A673 (cell line): ENCODE data around the gene PTPN14. TPM values are rescaled to one million over a fixed set of nuclear protein-coding genes. Genes with fewer than 3 reads are reported as not detected.

Source experiments
- BruUV-seq: library from RNA; stranded (reverse); fragments of 400-500 nt; replicated peaks from 2 replicates; lab custom pipeline; 2021; lab: Mats Ljungman, UMichigan
- CTCF ChIA-PET: fragments of 300-600 bp; sonication (Branson Sonifier 250); formaldehyde crosslinking; loops from one replicate; lab custom pipeline; 2022; ENCODE audit warnings: antibody characterized with exemption; lab: Charles Lee
- POLR2A ChIA-PET: fragments of 300-600 bp; sonication (Branson Sonifier 250); formaldehyde crosslinking; loops from one replicate; lab custom pipeline; 2022; ENCODE audit warnings: antibody characterized with exemption; ENCODE audit not compliant: low non-redundant PET; lab: Charles Lee
- DNase-seq: peaks from one replicate; pipeline ENCODE4 v3.0.0-alpha.2; 2015; ENCODE audit warnings: low spot score
- H3K27ac ChIP-seq: fragments of 200-600 bp; sonication (generic); 2 replicates; pipeline ENCODE4 v1.5.1; 2016; ENCODE audit warnings: mixed run types, low read depth, mild to moderate bottlenecking, mixed read lengths, antibody characterized with exemption, low read length; ENCODE audit not compliant: poor library complexity, severe bottlenecking
- H3K27me3 ChIP-seq: fragments of 200-600 bp; sonication (generic); replicated peaks from 2 replicates; pipeline ENCODE4 v1.6.1; 2017; ENCODE audit warnings: mixed run types, low read depth, mild to moderate bottlenecking, mixed read lengths, antibody characterized with exemption, low read length; ENCODE audit not compliant: insufficient read depth, poor library complexity
- H3K36me3 ChIP-seq: fragments of 200-600 bp; sonication (generic); 2 replicates; pipeline ENCODE4 v1.6.1; 2016; ENCODE audit warnings: mixed run types, mild to moderate bottlenecking, mixed read lengths, antibody characterized with exemption, low read length; ENCODE audit not compliant: insufficient read depth, poor library complexity, severe bottlenecking
- H3K4me1 ChIP-seq: fragments of 200-600 bp; sonication (generic); 2 replicates; pipeline ENCODE4 v1.6.1; 2017; ENCODE audit warnings: mixed run types, mild to moderate bottlenecking, mixed read lengths, antibody characterized with exemption, low read length; ENCODE audit not compliant: insufficient read depth, poor library complexity, severe bottlenecking
- H3K4me3 ChIP-seq: fragments of 200-600 bp; sonication (generic); 2 replicates; pipeline ENCODE4 v1.5.1; 2016; ENCODE audit warnings: low read depth, mixed run types, mild to moderate bottlenecking, mixed read lengths, low read length; ENCODE audit not compliant: poor library complexity, severe bottlenecking
- H3K9me3 ChIP-seq: fragments of 200-600 bp; sonication (generic); 2 replicates; pipeline ENCODE4 v1.6.1; 2016; ENCODE audit warnings: mixed run types, low read depth, mild to moderate bottlenecking, mixed read lengths, antibody characterized with exemption, low read length; ENCODE audit not compliant: poor library complexity, severe bottlenecking
- EZH2 ChIP-seq: fragments of 200-600 bp; sonication (generic); IDR thresholded peaks from 2 replicates; pipeline ENCODE4 v1.6.1; 2017; ENCODE audit warnings: borderline replicate concordance, low read depth, mild to moderate bottlenecking, mixed read lengths, antibody characterized with exemption, low read length; ENCODE audit not compliant: poor library complexity, severe bottlenecking
- intact Hi-C: fragments of 100-400 bp; cut with micrococcal nuclease; formaldehyde crosslinking; loops from one replicate; pipeline ENCODE4 v1.10.0; 2022; ENCODE audit not compliant: unreplicated experiment
- total RNA-seq: library from RNA; stranded (reverse); gene quantifications from 2 replicates; pipeline ENCODE4 v1.2.3, GENCODE V29; 2021
- TF ChIP-seq, protein P1 (sequence below): fragments of 300-800, 200-600 bp; sonication (generic); conservative IDR thresholded peaks from 2 replicates; pipeline ENCODE4 v1.5.1; 2017; ENCODE audit warnings: low read depth, mild to moderate bottlenecking, antibody characterized with exemption, low read length, moderate library complexity, mixed read lengths

The PTPN14 gene
- total RNA-seq, 1 experiment from 2014 or later = 114 TPM

- Histone ChIP-seq H3K4me1 (peaks cover 11% of the 10 kb centered on the region), H3K36me3 (no peaks in the 10 kb centered on the region), H3K9me3 (no peaks in the 10 kb centered on the region), H3K27ac (no peak overlapping the region), H3K27me3 (no peaks in the 10 kb centered on the region), H3K4me3 (no peak overlapping the region)
- ChIA-PET CTCF (no interaction called here), POLR2A (no interaction called here)
- intact Hi-C loops = loop anchor here (10.0 kb wide), 1 partner anchor 1040 kb away; no protein-coding TSS in a partner anchor
- no peak for TF ChIP-seq EZH2
- TF ChIP-seq, protein P1, sequence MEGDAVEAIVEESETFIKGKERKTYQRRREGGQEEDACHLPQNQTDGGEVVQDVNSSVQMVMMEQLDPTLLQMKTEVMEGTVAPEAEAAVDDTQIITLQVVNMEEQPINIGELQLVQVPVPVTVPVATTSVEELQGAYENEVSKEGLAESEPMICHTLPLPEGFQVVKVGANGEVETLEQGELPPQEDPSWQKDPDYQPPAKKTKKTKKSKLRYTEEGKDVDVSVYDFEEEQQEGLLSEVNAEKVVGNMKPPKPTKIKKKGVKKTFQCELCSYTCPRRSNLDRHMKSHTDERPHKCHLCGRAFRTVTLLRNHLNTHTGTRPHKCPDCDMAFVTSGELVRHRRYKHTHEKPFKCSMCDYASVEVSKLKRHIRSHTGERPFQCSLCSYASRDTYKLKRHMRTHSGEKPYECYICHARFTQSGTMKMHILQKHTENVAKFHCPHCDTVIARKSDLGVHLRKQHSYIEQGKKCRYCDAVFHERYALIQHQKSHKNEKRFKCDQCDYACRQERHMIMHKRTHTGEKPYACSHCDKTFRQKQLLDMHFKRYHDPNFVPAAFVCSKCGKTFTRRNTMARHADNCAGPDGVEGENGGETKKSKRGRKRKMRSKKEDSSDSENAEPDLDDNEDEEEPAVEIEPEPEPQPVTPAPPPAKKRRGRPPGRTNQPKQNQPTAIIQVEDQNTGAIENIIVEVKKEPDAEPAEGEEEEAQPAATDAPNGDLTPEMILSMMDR = no peak
- no TSS peak for BruUV-seq
- DNase-seq = no peak
Measured at GRCh38 chr1:214305164-214305751, 246.1 kb downstream of the PTPN14 start.

DNA sequence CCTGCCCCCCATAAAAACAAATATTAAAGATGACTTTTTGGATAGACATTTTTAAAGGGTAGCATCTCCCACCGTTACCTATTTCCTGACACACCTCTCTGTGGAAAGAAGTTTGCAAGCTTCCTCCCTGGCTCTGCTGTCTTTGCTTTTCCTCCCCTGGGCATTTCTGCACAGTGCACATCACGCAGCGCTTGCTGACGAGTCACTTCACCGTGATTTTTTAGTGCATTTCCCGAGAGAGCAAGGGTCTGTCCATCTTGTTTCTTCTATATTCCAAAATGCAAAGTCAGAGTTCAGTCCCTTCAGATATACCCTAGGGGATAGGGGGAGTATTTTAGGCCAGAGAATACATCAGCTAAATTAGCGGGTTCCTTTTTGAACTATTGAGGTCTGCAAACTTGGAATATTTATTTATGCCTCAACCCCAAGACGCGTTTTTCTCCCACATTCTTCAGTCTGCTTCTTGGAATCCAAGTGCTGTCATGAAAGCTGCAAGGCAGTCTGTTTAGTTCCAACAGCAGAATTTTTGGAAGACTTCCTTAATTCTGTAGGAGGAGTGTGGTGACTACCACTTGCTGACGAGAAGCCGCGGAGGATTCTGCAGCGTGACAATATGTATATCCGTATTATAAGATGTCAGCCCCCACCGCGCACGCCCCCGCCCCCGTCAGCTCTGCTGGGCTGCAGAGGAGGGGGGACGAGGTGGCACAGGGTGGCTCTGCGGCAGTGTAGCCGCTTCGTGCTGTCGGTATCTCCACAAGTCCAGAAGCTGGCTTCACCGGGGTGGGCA lies 248.1 kb downstream of the PTPN14 start:
- no TSS peak for BruUV-seq
- Histone ChIP-seq H3K9me3 (no peaks in the 10 kb centered on the region), H3K4me3 (no peak overlapping the region), H3K27me3 (no peaks in the 10 kb centered on the region), H3K4me1 (peaks cover 5% of the 10 kb centered on the region), H3K36me3 (no peaks in the 10 kb centered on the region), H3K27ac (no peak overlapping the region)
- intact Hi-C loops = loop anchor here (10.0 kb wide), 1 partner anchor 1039 kb away; no protein-coding TSS in a partner anchor
- POLR2A ChIA-PET = no interaction called here
- no peak for TF ChIP-seq EZH2
- TF ChIP-seq, protein P1 = no peak
- DNase-seq = no peak
- CTCF ChIA-PET = no interaction called here

DNA sequence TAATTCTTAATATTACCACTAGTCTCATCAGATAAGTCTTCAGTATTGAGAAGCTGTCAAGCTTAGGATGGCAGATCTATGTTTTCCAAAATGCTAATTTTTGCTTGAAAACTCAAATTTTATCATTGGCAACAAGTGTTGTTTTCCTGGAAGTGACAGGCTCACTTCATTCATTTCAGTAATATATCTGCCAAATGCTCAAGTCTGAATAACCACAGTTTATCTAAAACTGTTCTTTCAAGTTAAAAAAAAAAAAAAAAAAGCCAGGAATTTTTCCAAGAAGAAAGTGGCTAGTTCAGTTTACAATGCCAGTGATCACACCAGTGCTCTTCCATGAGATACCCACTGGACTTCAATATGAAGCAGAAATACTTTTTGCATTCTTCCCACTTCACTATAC lies 249.9 kb downstream of the PTPN14 start:
- Histone ChIP-seq H3K27ac (no peak overlapping the region), H3K4me1 (peaks cover 18% of the 10 kb centered on the region), H3K4me3 (no peak overlapping the region), H3K36me3 (no peaks in the 10 kb centered on the region), H3K27me3 (no peaks in the 10 kb centered on the region), H3K9me3 (no peaks in the 10 kb centered on the region)
- no peak for DNase-seq
- intact Hi-C loops = loop anchor here (10.0 kb wide), 1 partner anchor 1037 kb away; no protein-coding TSS in a partner anchor
- no TSS peak for BruUV-seq
- CTCF ChIA-PET = no interaction called here
- POLR2A ChIA-PET = no interaction called here
- TF ChIP-seq EZH2 = no peak
- TF ChIP-seq, protein P1 = no peak
